HepG2 (cell line): Measurements from ENCODE around the gene LRRC8E. TPM values are rescaled to one million over a fixed set of nuclear protein-coding genes. Genes with fewer than 3 reads are reported as not detected.

Experiments
- ATAC-seq: fragments of 200-7000 bp; cut with Tn5 transposase; 3 replicates; pipeline ENCODE4 v1.9.1; 2020; ENCODE audit warnings: mild to moderate bottlenecking, moderate library complexity
- BruUV-seq: library from RNA; stranded (reverse); fragments of 400-500 nt; replicated peaks from 2 replicates; lab custom pipeline; 2021; lab: Mats Ljungman, UMichigan
- CTCF ChIA-PET: fragments of 300-600 bp; formaldehyde crosslinking; extraction: SDS; loops from one replicate; lab custom pipeline; 2021; ENCODE audit warnings: low total read pairs, inconsistent platforms, low intra/inter-chr PET ratio; lab: Yijun Ruan, JAX
- POLR2A ChIA-PET: fragments of 350-600 bp; sonication (Branson Sonifier 250); formaldehyde crosslinking; loops from one replicate; lab custom pipeline; 2020; ENCODE audit warnings: antibody characterized with exemption, inconsistent platforms; lab: Yijun Ruan, JAX
- DNase-seq: peaks from one replicate; pipeline ENCODE4 v3.0.0-alpha.2; 2015; ENCODE audit warnings: low spot score
- FAIRE-seq: peaks from 3 replicates; lab custom pipeline; 2011; peaks lifted over from hg19 to GRCh38; lab: Jason Lieb, UNC
- H2AFZ ChIP-seq: one replicate; pipeline ENCODE4 v1.6.1; 2011; ENCODE audit warnings: low read length, inconsistent platforms
- H3K27ac ChIP-seq: fragments of 300-600 bp; 3 replicates; pipeline ENCODE4 v1.8.0; 2011; ENCODE audit warnings: mixed run types, mild to moderate bottlenecking, mixed read lengths, low read length, inconsistent platforms; ENCODE audit not compliant: insufficient read depth; ENCODE audit errors: extremely low read length
- H3K27me3 ChIP-seq, 2 experiments: fragments of 200-600 bp in 1 of 2; 2 replicates in 1 of 2; 3 replicates in 1 of 2; pipeline versions ENCODE4 v1.6.0 to v1.8.0; 2011; ENCODE audit warnings: low read length in 2 of 2, mild to moderate bottlenecking in 2 of 2, moderate library complexity in 2 of 2, inconsistent platforms in 1 of 2; ENCODE audit not compliant: insufficient read depth in 2 of 2, control insufficient read depth in 1 of 2
- H3K36me3 ChIP-seq, 2 experiments: fragments of 200-600 bp in 1 of 2; replicated peaks in 1 of 2; 2 replicates in 1 of 2; 3 replicates in 1 of 2; pipeline versions ENCODE4 v1.5.1 to v1.8.0; 2011; ENCODE audit warnings: low read length in 2 of 2, inconsistent platforms in 1 of 2; ENCODE audit not compliant: insufficient read depth in 2 of 2, control insufficient read depth in 1 of 2
- H3K4me1 ChIP-seq: 2 replicates; pipeline ENCODE4 v1.5.1; 2012; ENCODE audit warnings: low read length, inconsistent platforms; ENCODE audit not compliant: insufficient read depth
- H3K4me2 ChIP-seq: 2 replicates; pipeline ENCODE4 v1.6.0; 2011; ENCODE audit warnings: low read depth, low read length, inconsistent platforms
- H3K4me3 ChIP-seq, 3 experiments: fragments of 200-600 bp in 1 of 3; sonication (generic), shearing (Covaris generic) in 1 of 3; replicated peaks in 1 of 3; 2 replicates each; pipeline ENCODE4 v1.5.1; 2011 to 2016; ENCODE audit warnings: low read length in 3 of 3, inconsistent platforms in 2 of 3, low read depth in 2 of 3, mild to moderate bottlenecking in 2 of 3, control low read depth in 1 of 3, mixed read lengths in 1 of 3; ENCODE audit not compliant: insufficient read depth in 1 of 3
- H3K79me2 ChIP-seq: one replicate; pipeline ENCODE4 v1.6.1; 2011; ENCODE audit warnings: low read length, inconsistent platforms; ENCODE audit not compliant: insufficient read depth
- H3K9ac ChIP-seq: 2 replicates; pipeline ENCODE4 v1.6.0; 2011; ENCODE audit warnings: mild to moderate bottlenecking, low read depth, low read length, inconsistent platforms; ENCODE audit not compliant: insufficient read depth
- H3K9me3 ChIP-seq: 2 replicates; pipeline ENCODE4 v1.5.1; 2012; ENCODE audit warnings: mild to moderate bottlenecking, low read length
- H4K20me1 ChIP-seq: 2 replicates; pipeline ENCODE4 v1.6.0; 2011; ENCODE audit warnings: inconsistent platforms, mild to moderate bottlenecking, low read length, moderate library complexity; ENCODE audit not compliant: insufficient read depth
- CENPT ChIP-seq: sonication (generic); formaldehyde crosslinking; IDR thresholded peaks from 2 replicates; pipeline ENCODE4 v1.8.0; 2022; ENCODE audit warnings: low read depth, mild to moderate bottlenecking, moderate library complexity, missing genetic modification reagents
- DMTF1 ChIP-seq: sonication (generic); formaldehyde crosslinking; IDR thresholded peaks from 2 replicates; pipeline ENCODE4 v1.4.0; 2020; ENCODE audit warnings: mild to moderate bottlenecking, missing genetic modification reagents
- GATA4 ChIP-seq: sonication (generic); IDR thresholded peaks from 2 replicates; pipeline ENCODE4 v1.6.1; 2016; ENCODE audit warnings: antibody characterized with exemption, low read depth, borderline replicate concordance
- NR2C2 ChIP-seq: sonication (generic); formaldehyde crosslinking; IDR thresholded peaks from 2 replicates; pipeline ENCODE4 v1.4.0; 2020; ENCODE audit warnings: missing genetic modification reagents, mild to moderate bottlenecking, moderate library complexity, borderline replicate concordance
- PAF1 ChIP-seq: IDR thresholded peaks from 2 replicates; pipeline ENCODE4 v1.6.1; 2016; ENCODE audit warnings: missing genetic modification reagents, missing compliant biosample characterization
- RNF219 ChIP-seq: sonication (generic); formaldehyde crosslinking; IDR thresholded peaks from 2 replicates; pipeline ENCODE4 v1.5.0; 2020; ENCODE audit warnings: mild to moderate bottlenecking, missing genetic modification reagents
- THAP11 ChIP-seq: IDR thresholded peaks from 2 replicates; pipeline ENCODE4 v1.6.1; 2016; ENCODE audit warnings: missing biosample characterization, missing genetic modification reagents
- U2AF1 ChIP-seq: fragments of 200-400 bp; formaldehyde crosslinking; optimal IDR thresholded peaks from 2 replicates; pipeline ENCODE3; 2017; ENCODE audit warnings: mild to moderate bottlenecking, low read depth, low read length
- ZNF230 ChIP-seq: sonication (generic); formaldehyde crosslinking; IDR thresholded peaks from 2 replicates; pipeline ENCODE4 v1.4.0; 2020; ENCODE audit warnings: mild to moderate bottlenecking, missing genetic modification reagents
- ZNF512B ChIP-seq: sonication (generic); formaldehyde crosslinking; IDR thresholded peaks from 2 replicates; pipeline ENCODE4 v1.5.1; 2020; ENCODE audit warnings: missing genetic modification reagents, mild to moderate bottlenecking, borderline replicate concordance
- ZNF543 ChIP-seq: sonication (generic); formaldehyde crosslinking; IDR thresholded peaks from 2 replicates; pipeline ENCODE4 v1.4.0; 2020; ENCODE audit warnings: mild to moderate bottlenecking, missing genetic modification reagents
- ZNF546 ChIP-seq: sonication (generic); formaldehyde crosslinking; conservative IDR thresholded peaks from 2 replicates; pipeline ENCODE4 v1.8.1; 2023; ENCODE audit warnings: mild to moderate bottlenecking, missing genetic modification reagents
- ZNF7 ChIP-seq: IDR thresholded peaks from 2 replicates; pipeline ENCODE4 v1.6.1; 2016; ENCODE audit warnings: missing biosample characterization, missing genetic modification reagents
- ZNF800 ChIP-seq: sonication (generic); formaldehyde crosslinking; IDR thresholded peaks from 2 replicates; pipeline ENCODE4 v1.4.0; 2020; ENCODE audit warnings: missing genetic modification reagents
- WGBS: methylation state at CpG from one replicate; pipeline ENCODE4 v1.1.6; 2017; ENCODE audit warnings: low lambda C conversion rate; 5-methylcytosine and 5-hydroxymethylcytosine counted together
- in situ Hi-C: cut with HindIII; loops from 2 replicates; pipeline ENCODE4 v1.10.0; 2017; ENCODE audit warnings: low pct_unique_long_range_greater_than_20kb; ENCODE audit not compliant: extremely low pct_ligation_motif_present
- intact Hi-C: fragments of 100-400 bp; cut with micrococcal nuclease; formaldehyde crosslinking; loops from one replicate; pipeline ENCODE4 v1.10.0; 2022; ENCODE audit not compliant: unreplicated experiment
- polyA plus RNA-seq, 8 experiments: library from polyadenylated mRNA; depleted of rRNA in 3 of 8; stranded (reverse) in 7 of 8; unstranded in 1 of 8; fragments of >200 nt; fragmentation: Illumina TruSeq in 4 of 8; extraction: Trizol in 4 of 8; gene quantifications; 2 replicates each; pipeline versions ENCODE4 v1.2.1 to v1.2.3, GENCODE V29; 2011 to 2016; ENCODE audit warnings: low read depth in 4 of 8, missing spikeins in 1 of 8, mixed read lengths in 1 of 8; ENCODE audit not compliant: insufficient read depth in 1 of 8
- total RNA-seq, 5 experiments: library from RNA; depleted of rRNA; stranded (reverse); fragments of >200 nt; fragmentation: Illumina TruSeq; extraction: Trizol; gene quantifications; 2 replicates each; pipeline ENCODE4 v1.2.3, GENCODE V29; 2016; ENCODE audit warnings: low read depth in 1 of 5

Gene LRRC8E
- total and polyA plus RNA-seq, 2 of the 13 experiments (the other 11 are each of a cell fraction or from before 2014, with no cell fraction given) = 8.0 to 10.3 TPM

- 17% methylated on average over 8 of the region's 12 CpGs for WGBS
- no peak for FAIRE-seq
- in situ Hi-C loops (loop anchor here (5.0 kb wide), 1 partner anchor 69 kb away; the partner anchor contains the start of gene SNAPC2), intact Hi-C loops (loop anchor here (2.0 kb wide), 2 partner anchors 49 to 71 kb away; partner anchors contain the start of gene MAP2K7)
- H3K79me2 ChIP-seq = no peaks in the 10 kb centered on the region
- no peak for DNase-seq
- H3K4me2 ChIP-seq = peak overlapping the region; percentile 59
- H3K4me1 ChIP-seq = peaks cover 24% of the 10 kb centered on the region
- H4K20me1 ChIP-seq = no peaks in the 10 kb centered on the region
- ChIA-PET POLR2A (interaction anchor here (0.5 to 2.8 kb wide), 8 partner anchors 9 to 90 kb away, joined by 3 to 21 read pairs (median 6); partner anchors contain the start of genes LRRC8E, MAP2K7, SNAPC2 and TIMM44), CTCF (interaction anchor here (1.2 to 2.3 kb wide), 5 partner anchors 16 to 71 kb away, joined by 4 to 28 read pairs (median 5); partner anchors contain the start of genes CTXN1, MAP2K7 and SNAPC2)
- no peaks in the 10 kb centered on the region for H3K9me3 ChIP-seq
- H3K36me3 ChIP-seq = no peaks in the 10 kb centered on the region
- H3K27me3 ChIP-seq = peaks cover 0 to 5% of the 10 kb centered on the region in 2 experiments; a peak in 2 of 5 replicates
- ATAC-seq = peak; percentile 42
- no TSS peak for BruUV-seq
- peak overlapping the region; percentile 58 for H3K27ac ChIP-seq
- no peak overlapping the region for H2AFZ ChIP-seq
- H3K9ac ChIP-seq = no peak overlapping the region
- peak overlapping the region in 1 of 3 experiments; percentile 55; a peak in 2 of 6 replicates for H3K4me3 ChIP-seq
- no peak for TF ChIP-seq THAP11 (CRISPR knock-in tag)
- TF ChIP-seq DMTF1 (CRISPR knock-in tag) = peak; percentile 54; the same call in 1 of the 2 replicates
- TF ChIP-seq ZNF512B (CRISPR knock-in tag) = no peak
- 0 out of 2 replicates have a peak, but pooled peaks have one; percentile 11 for TF ChIP-seq ZNF543 (CRISPR knock-in tag)
- TF ChIP-seq U2AF1 = no peak
- TF ChIP-seq PAF1 (CRISPR knock-in tag) = no peak
- TF ChIP-seq ZNF7 (CRISPR knock-in tag) = no peak
- no peak for TF ChIP-seq CENPT (CRISPR knock-in tag)
- 0 out of 2 replicates have a peak, but pooled peaks have one; percentile 6 for TF ChIP-seq ZNF230 (CRISPR knock-in tag)
- no peak for TF ChIP-seq ZNF546 (CRISPR knock-in tag)
- 0 out of 2 replicates have a peak, but pooled peaks have one; percentile 1 for TF ChIP-seq GATA4
- TF ChIP-seq ZNF800 (CRISPR knock-in tag) = no peak; the same call in 1 of the 2 replicates
- TF ChIP-seq RNF219 (CRISPR knock-in tag) = no peak
- TF ChIP-seq NR2C2 (CRISPR knock-in tag) = 0 out of 2 replicates have a peak, but pooled peaks have one; percentile 23
Measured at GRCh38 chr19:7853770-7854128, 34.6 kb upstream of the LRRC8E start.
